ENCODE data around the gene CBLN4.

DNA sequence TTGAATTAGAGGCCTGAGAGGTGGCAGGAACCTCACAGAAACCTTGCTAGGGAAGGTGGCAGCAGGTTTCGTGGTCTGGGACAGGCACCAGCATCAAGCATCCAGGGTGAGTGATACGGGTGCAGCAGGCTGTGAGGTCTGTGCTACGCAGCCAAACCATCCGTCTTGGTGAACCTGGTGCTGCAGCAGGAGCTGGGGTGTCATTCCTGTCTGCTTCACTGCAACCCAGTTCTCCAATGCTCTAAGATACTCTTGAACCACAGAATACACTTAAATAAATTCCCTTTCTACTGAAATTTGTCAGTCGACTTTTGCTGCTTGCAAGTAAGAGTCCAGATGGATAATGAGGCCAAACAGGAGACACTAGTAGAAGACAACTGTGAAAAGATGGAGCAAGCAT, 9.7 kb upstream of the CBLN4 start:
- TF ChIP-seq, protein P1, sequence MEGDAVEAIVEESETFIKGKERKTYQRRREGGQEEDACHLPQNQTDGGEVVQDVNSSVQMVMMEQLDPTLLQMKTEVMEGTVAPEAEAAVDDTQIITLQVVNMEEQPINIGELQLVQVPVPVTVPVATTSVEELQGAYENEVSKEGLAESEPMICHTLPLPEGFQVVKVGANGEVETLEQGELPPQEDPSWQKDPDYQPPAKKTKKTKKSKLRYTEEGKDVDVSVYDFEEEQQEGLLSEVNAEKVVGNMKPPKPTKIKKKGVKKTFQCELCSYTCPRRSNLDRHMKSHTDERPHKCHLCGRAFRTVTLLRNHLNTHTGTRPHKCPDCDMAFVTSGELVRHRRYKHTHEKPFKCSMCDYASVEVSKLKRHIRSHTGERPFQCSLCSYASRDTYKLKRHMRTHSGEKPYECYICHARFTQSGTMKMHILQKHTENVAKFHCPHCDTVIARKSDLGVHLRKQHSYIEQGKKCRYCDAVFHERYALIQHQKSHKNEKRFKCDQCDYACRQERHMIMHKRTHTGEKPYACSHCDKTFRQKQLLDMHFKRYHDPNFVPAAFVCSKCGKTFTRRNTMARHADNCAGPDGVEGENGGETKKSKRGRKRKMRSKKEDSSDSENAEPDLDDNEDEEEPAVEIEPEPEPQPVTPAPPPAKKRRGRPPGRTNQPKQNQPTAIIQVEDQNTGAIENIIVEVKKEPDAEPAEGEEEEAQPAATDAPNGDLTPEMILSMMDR (conservative IDR thresholded peaks at IDR 0.05 in 1 of 2, IDR thresholded peaks at IDR 0.05 in 1 of 2; ENCODE audit: extremely low read depth in 1 of 2, insufficient read depth in 1 of 2, low read depth in 1 of 2, low read length in 2 of 2), result no peak
- no peak for TF ChIP-seq EZH2 (IDR thresholded peaks at IDR 0.05; ENCODE audit: borderline replicate concordance, low read length)

Data from mammary epithelial cell (primary cell).